Measurements from ENCODE around the gene EEIG2.

The EEIG2 gene

GRCh38 chr1:108598340-108598739 lies 38.4 kb downstream of the EEIG2 start:
- ChIA-PET CTCF (no interaction called here), POLR2A (no interaction called here)
- no peak for TF ChIP-seq CTCF (IDR thresholded peaks at IDR 0.05; ENCODE audit: control extremely low read depth, extremely low read depth, low read depth, missing control alignments)
- no peak for DNase-seq (ENCODE audit: extremely low spot score)

- DNase-seq (ENCODE audit: extremely low spot score): no peak
- ChIA-PET CTCF (interaction anchor here (1.2 kb wide), 1 partner anchor 16 kb away, joined by 3 read pairs; no protein-coding TSS in a partner anchor), POLR2A (no interaction called here)
- no peak for TF ChIP-seq CTCF (IDR thresholded peaks at IDR 0.05; ENCODE audit: control extremely low read depth, extremely low read depth, low read depth, missing control alignments)
These were observed 40.6 kb downstream of the EEIG2 start for GRCh38 chr1:108600504-108600903.

GRCh38 chr1:108601708-108602410 lies 42.0 kb downstream of the EEIG2 start:
- ChIA-PET POLR2A (no interaction called here), CTCF (no interaction called here)
- DNase-seq (ENCODE audit: extremely low spot score): no peak
- TF ChIP-seq CTCF (IDR thresholded peaks at IDR 0.05; ENCODE audit: control extremely low read depth, extremely low read depth, low read depth, missing control alignments): no peak

- DNase-seq (ENCODE audit: extremely low spot score): no peak
These were observed 45.7 kb downstream of the EEIG2 start for GRCh38 chr1:108605633-108606032.

GRCh38 chr1:108606478-108606877 lies 46.6 kb downstream of the EEIG2 start:
- TF ChIP-seq CTCF (IDR thresholded peaks at IDR 0.05; ENCODE audit: control extremely low read depth, extremely low read depth, low read depth, missing control alignments): no peak
- ChIA-PET CTCF (interaction anchor here (0.8 kb wide), 2 partner anchors 15 to 53 kb away, joined by 3 read pairs; no protein-coding TSS in a partner anchor), POLR2A (no interaction called here)
- no peak for DNase-seq (ENCODE audit: extremely low spot score)

More at GRCh38 chr1:108605633-108606032, 45.7 kb downstream of the EEIG2 start:
- ChIA-PET POLR2A (no interaction called here), CTCF (interaction anchor here (0.8 to 1.5 kb wide), 3 partner anchors 16 to 54 kb away, joined by 3 read pairs; no protein-coding TSS in a partner anchor)
- TF ChIP-seq CTCF (IDR thresholded peaks at IDR 0.05; ENCODE audit: control extremely low read depth, extremely low read depth, low read depth, missing control alignments): no peak

GRCh38 chr1:108609483-108610049 lies 49.7 kb downstream of the EEIG2 start:
- CTCF ChIA-PET: interaction anchor here (1.0 to 2.0 kb wide), 3 partner anchors 15 to 231 kb away, joined by 3 to 5 read pairs (median 5); no protein-coding TSS in a partner anchor
- POLR2A ChIA-PET: no interaction called here
- TF ChIP-seq CTCF (IDR thresholded peaks at IDR 0.05; ENCODE audit: control extremely low read depth, extremely low read depth, low read depth, missing control alignments): no peak
- DNase-seq (ENCODE audit: extremely low spot score): no peak

Data from GM10248 (cell line).